H9 (cell line): ENCODE measurements around the gene FBXO47. TPM values are rescaled to one million over a fixed set of nuclear protein-coding genes. Genes with fewer than 3 reads are reported as not detected.

Experiments
- DNase-seq: peaks from one replicate; pipeline ENCODE4 v3.0.0-alpha.2; 2017
- H2AFZ ChIP-seq: one replicate; pipeline ENCODE4 v1.6.1; 2013; ENCODE audit warnings: mild to moderate bottlenecking, low read length, control low read depth, moderate library complexity
- H2AK5ac ChIP-seq: 2 replicates; pipeline ENCODE4 v1.6.1; 2013; ENCODE audit warnings: low read length, control low read depth, mixed read lengths; ENCODE audit not compliant: insufficient read length
- H2BK120ac ChIP-seq: one replicate; pipeline ENCODE4 v1.6.1; 2013; ENCODE audit warnings: low read depth, mild to moderate bottlenecking, low read length, control low read depth, inconsistent platforms; ENCODE audit not compliant: poor library complexity, severe bottlenecking
- H2BK12ac ChIP-seq: 2 replicates; pipeline ENCODE4 v1.6.1; 2013; ENCODE audit warnings: low read length, control low read depth, mixed read lengths, low read depth; ENCODE audit not compliant: insufficient read length
- H2BK15ac ChIP-seq: 2 replicates; pipeline ENCODE4 v1.6.1; 2013; ENCODE audit warnings: low read depth, low read length, control low read depth
- H2BK20ac ChIP-seq: one replicate; pipeline ENCODE4 v1.6.1; 2013; ENCODE audit warnings: low read depth, mild to moderate bottlenecking, low read length, control low read depth, inconsistent platforms; ENCODE audit not compliant: poor library complexity, severe bottlenecking
- H2BK5ac ChIP-seq: 2 replicates; pipeline ENCODE4 v1.6.1; 2013; ENCODE audit warnings: low read length, control low read depth, mixed read lengths; ENCODE audit not compliant: insufficient read length
- H3K14ac ChIP-seq: 2 replicates; pipeline ENCODE4 v1.6.1; 2013; ENCODE audit warnings: low read length, control low read depth; ENCODE audit not compliant: insufficient read depth
- H3K18ac ChIP-seq: 2 replicates; pipeline ENCODE4 v1.6.1; 2013; ENCODE audit warnings: low read depth, mild to moderate bottlenecking, mixed read lengths, low read length, control low read depth; ENCODE audit not compliant: insufficient read length
- H3K23ac ChIP-seq: 2 replicates; pipeline ENCODE4 v1.6.1; 2013; ENCODE audit warnings: low read length, control low read depth, mixed read lengths, low read depth; ENCODE audit not compliant: insufficient read length
- H3K23me2 ChIP-seq: 2 replicates; pipeline ENCODE4 v1.6.1; 2013; ENCODE audit warnings: low read depth, mild to moderate bottlenecking, mixed read lengths, low read length, control low read depth; ENCODE audit not compliant: insufficient read length, poor library complexity, severe bottlenecking
- H3K27ac ChIP-seq: 2 replicates; pipeline ENCODE4 v1.5.1; 2013; ENCODE audit warnings: low read length, control low read depth, mixed read lengths, low read depth; ENCODE audit not compliant: insufficient read length
- H3K27me3 ChIP-seq: 2 replicates; pipeline ENCODE4 v1.6.1; 2013; ENCODE audit warnings: low read length, control low read depth, inconsistent platforms; ENCODE audit not compliant: insufficient read depth
- H3K4ac ChIP-seq: 2 replicates; pipeline ENCODE4 v1.6.1; 2013; ENCODE audit warnings: low read depth, mild to moderate bottlenecking, control low read depth, inconsistent platforms, low read length, moderate library complexity
- H3K4me1 ChIP-seq: 2 replicates; pipeline ENCODE4 v1.6.1; 2013; ENCODE audit warnings: low read length, control low read depth, inconsistent platforms; ENCODE audit not compliant: insufficient read depth
- H3K4me2 ChIP-seq: 2 replicates; pipeline ENCODE4 v1.6.1; 2013; ENCODE audit warnings: low read length, control low read depth, mixed read lengths; ENCODE audit not compliant: insufficient read length, insufficient read depth
- H3K56ac ChIP-seq: 2 replicates; pipeline ENCODE4 v1.6.1; 2013; ENCODE audit warnings: low read depth, mild to moderate bottlenecking, mixed read lengths, low read length, control low read depth; ENCODE audit not compliant: insufficient read length
- H3K79me1 ChIP-seq: 2 replicates; pipeline ENCODE4 v1.6.1; 2013; ENCODE audit warnings: low read depth, mild to moderate bottlenecking, moderate library complexity, low read length, control low read depth, inconsistent platforms; ENCODE audit not compliant: insufficient read depth, poor library complexity, severe bottlenecking
- H3K79me2 ChIP-seq: 2 replicates; pipeline ENCODE4 v1.6.1; 2013; ENCODE audit warnings: low read length, control low read depth, inconsistent platforms; ENCODE audit not compliant: insufficient read depth
- H3K9ac ChIP-seq: 2 replicates; pipeline ENCODE4 v1.6.1; 2013; ENCODE audit warnings: low read length, control low read depth, mixed read lengths; ENCODE audit not compliant: insufficient read length; ENCODE audit errors: extremely low read depth
- H3K9me3 ChIP-seq: one replicate; pipeline ENCODE4 v1.6.1; 2013; ENCODE audit warnings: low read depth, low read length, inconsistent platforms; ENCODE audit not compliant: control insufficient read depth
- H3T11ph ChIP-seq: one replicate; pipeline ENCODE4 v1.6.1; 2013; ENCODE audit warnings: mild to moderate bottlenecking, low read length, control low read depth, inconsistent platforms
- H4K20me1 ChIP-seq: one replicate; pipeline ENCODE4 v1.6.1; 2013; ENCODE audit not compliant: control insufficient read depth, insufficient read length, insufficient read depth
- H4K5ac ChIP-seq: 2 replicates; pipeline ENCODE4 v1.6.1; 2013; ENCODE audit warnings: low read depth, mild to moderate bottlenecking, mixed read lengths, low read length, control low read depth; ENCODE audit not compliant: insufficient read length
- H4K8ac ChIP-seq: replicated peaks from 2 replicates; pipeline ENCODE4 v1.6.1; 2013; ENCODE audit warnings: low read length, control low read depth, mixed read lengths, low read depth; ENCODE audit not compliant: insufficient read length
- H4K91ac ChIP-seq: 2 replicates; pipeline ENCODE4 v1.6.1; 2013; ENCODE audit warnings: low read depth, mild to moderate bottlenecking, moderate library complexity, mixed read lengths, low read length, control low read depth; ENCODE audit not compliant: insufficient read length
- H3K27ac Mint-ChIP-seq, 3 experiments: 2 replicates in 2 of 3; 3 replicates in 1 of 3; pipeline ENCODE4 v1.8.0; 2020 to 2021; ENCODE audit warnings: mixed read lengths in 3 of 3, mild to moderate bottlenecking in 1 of 3, moderate library complexity in 1 of 3
- H3K27me3 Mint-ChIP-seq: 2 replicates; pipeline ENCODE4 v1.8.0; 2021; ENCODE audit warnings: low read depth, mild to moderate bottlenecking, moderate library complexity, mixed read lengths
- H3K36me3 Mint-ChIP-seq, 3 experiments: 2 replicates in 2 of 3; 3 replicates in 1 of 3; pipeline ENCODE4 v1.8.0; 2020 to 2021; ENCODE audit warnings: low read depth in 3 of 3, mixed read lengths in 3 of 3; ENCODE audit not compliant: insufficient read depth in 1 of 3
- H3K4me1 Mint-ChIP-seq, 2 experiments: 2 replicates each; pipeline ENCODE4 v1.8.0; 2020; ENCODE audit warnings: mixed read lengths in 2 of 2
- H3K4me3 Mint-ChIP-seq, 2 experiments: 2 replicates in 1 of 2; 3 replicates in 1 of 2; pipeline ENCODE4 v1.8.0; 2020 to 2021; ENCODE audit warnings: mild to moderate bottlenecking in 2 of 2, mixed read lengths in 2 of 2, moderate library complexity in 1 of 2
- H3K9me3 Mint-ChIP-seq, 2 experiments: 2 replicates in 1 of 2; 3 replicates in 1 of 2; pipeline ENCODE4 v1.8.0; 2020; ENCODE audit warnings: mild to moderate bottlenecking in 2 of 2, mixed read lengths in 2 of 2, moderate library complexity in 1 of 2
- CTCF ChIP-seq: fragments of 200-600 bp; sonication (generic); conservative IDR thresholded peaks from 3 replicates; pipeline ENCODE4 v1.8.0; 2021; ENCODE audit warnings: antibody characterized with exemption, mild to moderate bottlenecking
- WGBS: extraction: QIAGEN DNeasy Blood & Tissue Kit; methylation state at CpG from one replicate; pipeline ENCODE4 v1.1.7; 2013; ENCODE audit warnings: missing lambda C conversion rate, low lambda C conversion rate, mixed read lengths; ENCODE audit not compliant: insufficient read length; ENCODE audit errors: extremely low coverage; 5-methylcytosine and 5-hydroxymethylcytosine counted together
- long read RNA-seq: library from polyadenylated mRNA; unstranded; transcript quantifications from one replicate; pipeline ENCODE4 v2.0.0, GENCODE V29; 2020
- total RNA-seq: library from RNA; stranded (reverse); gene quantifications from 2 replicates; pipeline ENCODE4 v1.2.1, GENCODE V29; 2021

Gene FBXO47
- total RNA-seq = not detected in 2 replicates
- long read RNA-seq = 0 reads

DNA sequence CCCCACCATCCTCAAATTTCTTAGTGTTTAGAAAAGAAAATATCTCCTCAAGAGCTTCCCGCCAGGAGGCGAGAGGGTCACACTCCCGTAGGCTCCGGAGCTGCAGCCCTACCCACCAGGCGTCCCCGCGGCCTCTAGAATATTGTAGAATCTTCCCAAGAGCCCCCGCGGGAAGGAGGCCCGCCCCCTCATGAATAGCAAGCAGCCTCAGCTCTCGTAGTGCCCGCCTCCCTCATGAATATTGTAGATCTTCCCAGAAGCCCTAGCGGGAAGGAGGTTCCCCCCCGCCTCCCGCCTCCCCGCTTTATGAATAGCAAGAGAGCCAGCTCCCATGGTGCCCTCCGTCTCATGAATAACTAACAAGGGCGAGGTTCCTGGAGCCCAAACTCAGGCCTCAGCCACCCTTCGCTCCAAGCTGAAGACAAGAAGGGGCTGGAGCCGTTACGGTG, at the start of gene FBXO47:
Gene FBXO47 (minus strand): TSS at position 114 of the 449 bp plus-strand sequence. CDS start 4,378 bp downstream, outside the sequence.
- H4K20me1 ChIP-seq = no peaks in the 10 kb centered on the region
- Mint-ChIP-seq H3K27ac (peak within 1 kb of the TSS; percentile 59 to 90 (median 66); a peak in 4 of 7 replicates), H3K36me3 (0 out of 7 replicates have a peak, but pooled peaks cover 0 to 6% (median 0%) of the 10 kb centered on the region in 3 experiments), H3K9me3 (peaks cover 0 to 5% of the 10 kb centered on the region in 2 experiments; a peak in 1 of 5 replicates), H3K4me3 (peak within 1 kb of the TSS; percentile 45 to 60; a peak in 4 of 5 replicates), H3K4me1 (peaks cover 9 to 23% of the 10 kb centered on the region in 2 experiments), H3K27me3 (no peaks in the 10 kb centered on the region)
- H3K27me3 ChIP-seq = no peaks in the 10 kb centered on the region
- no peaks in the 10 kb centered on the region for H3K23me2 ChIP-seq
- H2BK20ac ChIP-seq = no peak within 1 kb of the TSS
- no peaks in the 10 kb centered on the region for H3K79me2 ChIP-seq
- H3K18ac ChIP-seq = peak within 1 kb of the TSS; percentile 94
- WGBS = no CpG with 5 or more reads among the region's 21 CpGs
- peak within 1 kb of the TSS; percentile 61 for H2AFZ ChIP-seq
- no peak within 1 kb of the TSS for H3K4ac ChIP-seq
- no peak within 1 kb of the TSS for H4K5ac ChIP-seq
- H3K14ac ChIP-seq = peak within 1 kb of the TSS; percentile 91; the same call in 1 of the 2 replicates
- no peak within 1 kb of the TSS for H3K23ac ChIP-seq
- H3K56ac ChIP-seq = no peak within 1 kb of the TSS
- H4K8ac ChIP-seq = no peak within 1 kb of the TSS
- H2BK12ac ChIP-seq = no peak within 1 kb of the TSS
- H3K9ac ChIP-seq = peak within 1 kb of the TSS; percentile 39
- H3T11ph ChIP-seq = no peak within 1 kb of the TSS
- no peak within 1 kb of the TSS for H3K27ac ChIP-seq
- peak within 1 kb of the TSS; percentile 35 for H3K4me2 ChIP-seq
- peak; percentile 100 for DNase-seq
- no peak within 1 kb of the TSS for H2BK15ac ChIP-seq
- no peaks in the 10 kb centered on the region for H3K79me1 ChIP-seq
- no peak within 1 kb of the TSS for H2BK5ac ChIP-seq
- no peak within 1 kb of the TSS for H2BK120ac ChIP-seq
- H3K4me1 ChIP-seq = no peaks in the 10 kb centered on the region
- no peak within 1 kb of the TSS for H2AK5ac ChIP-seq
- H3K9me3 ChIP-seq = no peaks in the 10 kb centered on the region
- peak; percentile 44; the same call in 2 of the 3 replicates for TF ChIP-seq CTCF
- H4K91ac ChIP-seq = no peak within 1 kb of the TSS
